ENCODE data around the gene FAM186B.
"Not testable (repeated sequence)": the region's sequence is repeated elsewhere in the genome, so short reads cannot be mapped to it uniquely, and the experiment has no call there.

Gene FAM186B

GRCh38 chr12:49633703-49634345 lies 28.4 kb upstream of the FAM186B start:
- no peak for DNase-seq

DNA sequence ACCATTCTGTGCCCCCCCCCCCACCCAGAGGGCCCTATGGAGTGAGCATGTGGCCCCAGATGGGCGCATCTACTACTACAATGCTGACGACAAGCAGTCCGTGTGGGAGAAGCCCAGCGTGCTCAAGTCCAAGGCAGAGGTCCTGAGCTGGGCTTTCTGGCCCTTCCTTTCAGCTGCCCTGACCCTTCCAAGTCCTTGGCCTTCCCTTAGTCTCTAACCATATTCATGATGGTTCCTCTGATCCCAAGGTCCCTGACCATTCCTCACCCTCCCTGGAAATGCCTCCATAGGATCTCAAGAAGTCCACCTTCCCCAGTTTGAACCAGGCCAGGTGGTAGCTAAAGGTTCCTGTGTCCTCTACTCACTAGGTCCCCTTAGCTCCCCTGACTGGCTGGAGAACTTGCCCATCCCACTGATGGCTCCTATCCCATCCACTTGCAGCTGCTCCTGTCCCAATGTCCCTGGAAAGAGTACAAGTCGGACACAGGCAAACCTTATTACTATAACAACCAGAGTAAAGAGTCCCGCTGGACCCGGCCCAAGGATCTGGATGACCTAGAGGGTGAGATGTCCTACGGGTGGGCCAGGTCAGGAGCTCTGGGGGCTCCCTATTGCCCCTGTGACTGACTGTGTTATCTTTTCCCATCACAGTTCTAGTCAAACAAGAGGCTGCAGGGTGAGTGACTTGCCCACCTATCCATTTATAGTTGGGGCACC lies 27.7 kb upstream of the FAM186B start:
- DNase-seq: no peak

GRCh38 chr12:49632401-49632800 lies 27.0 kb upstream of the FAM186B start:
- no peak for DNase-seq

- no peak for DNase-seq
Measured at GRCh38 chr12:49631336-49631907, 26.0 kb upstream of the FAM186B start.

DNA sequence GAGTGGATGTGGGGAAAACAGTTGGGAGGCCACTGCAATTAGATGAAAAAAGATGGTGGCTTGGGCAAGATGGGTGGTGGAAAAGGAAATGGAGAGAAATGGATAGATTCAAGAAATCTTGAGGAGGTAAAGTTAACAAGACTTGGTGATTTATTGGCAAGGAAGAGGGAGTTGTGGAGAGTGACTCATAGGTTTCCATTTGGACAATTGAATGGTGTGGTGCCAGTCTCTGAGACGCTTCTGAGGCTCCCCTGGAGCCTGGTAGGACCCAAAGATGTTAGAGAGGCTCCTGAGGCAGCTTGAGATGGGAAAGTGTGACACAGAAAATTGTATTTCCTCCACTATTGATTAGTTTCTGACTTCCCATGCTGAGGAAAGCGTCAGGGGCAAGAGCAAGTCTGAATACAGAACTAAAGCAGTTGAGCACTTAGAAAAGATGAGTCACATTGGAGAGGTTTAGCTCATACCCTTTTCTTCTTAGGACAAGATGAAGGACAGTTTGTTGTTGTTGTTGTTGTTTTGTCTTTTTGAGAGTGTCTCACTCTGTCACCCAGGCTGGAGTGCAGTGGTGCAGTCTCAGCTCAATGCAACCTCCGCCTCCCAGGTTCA lies 22.4 kb upstream of the FAM186B start:
- DNase-seq: peak; percentile 41

GRCh38 chr12:49626836-49627235 lies 21.4 kb upstream of the FAM186B start:
- no peak for DNase-seq

- DNase-seq: no peak
Measured at GRCh38 chr12:49626169-49626835, 20.9 kb upstream of the FAM186B start.

DNA sequence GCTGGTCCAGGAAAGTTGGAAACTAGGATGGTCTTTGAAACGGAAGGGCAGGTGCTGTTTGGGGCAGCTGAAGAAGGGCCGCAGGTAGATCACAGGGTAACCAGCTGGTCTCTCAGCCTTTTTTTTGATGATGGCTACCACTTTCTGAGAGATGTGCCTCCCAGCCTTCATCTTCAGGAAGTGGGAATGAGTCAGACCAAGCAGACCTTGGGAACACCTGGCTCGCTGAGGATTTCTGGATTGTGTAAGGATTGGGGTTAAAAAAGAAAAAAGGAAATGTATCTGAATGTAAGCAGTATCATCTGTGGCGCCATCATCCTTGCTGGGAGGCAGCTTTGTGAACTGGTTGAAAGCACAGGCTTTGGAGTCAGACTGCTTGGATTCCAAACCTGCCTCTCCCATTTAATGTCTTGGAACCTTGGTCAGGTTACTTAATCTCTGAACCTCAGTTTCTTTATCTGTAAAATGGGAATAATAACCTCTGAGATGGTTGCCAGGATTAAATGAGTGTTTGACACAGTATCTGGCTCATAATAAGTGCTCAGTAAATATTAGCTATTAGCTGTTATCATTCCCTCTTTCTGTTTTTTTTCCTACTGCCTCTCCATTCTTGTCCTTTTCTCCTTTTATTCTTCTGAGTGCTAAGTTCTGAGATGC lies 19.6 kb upstream of the FAM186B start:
- peak; percentile 46 for DNase-seq

- DNase-seq: peak; percentile 79
Measured at GRCh38 chr12:49623142-49623904, 17.9 kb upstream of the FAM186B start, which contains the start of gene PRPF40B. Gene PRPF40B, plus strand, starts transcription at chr12:49623561. Its CDS starts 30 bp downstream, at chr12:49623591.

DNA sequence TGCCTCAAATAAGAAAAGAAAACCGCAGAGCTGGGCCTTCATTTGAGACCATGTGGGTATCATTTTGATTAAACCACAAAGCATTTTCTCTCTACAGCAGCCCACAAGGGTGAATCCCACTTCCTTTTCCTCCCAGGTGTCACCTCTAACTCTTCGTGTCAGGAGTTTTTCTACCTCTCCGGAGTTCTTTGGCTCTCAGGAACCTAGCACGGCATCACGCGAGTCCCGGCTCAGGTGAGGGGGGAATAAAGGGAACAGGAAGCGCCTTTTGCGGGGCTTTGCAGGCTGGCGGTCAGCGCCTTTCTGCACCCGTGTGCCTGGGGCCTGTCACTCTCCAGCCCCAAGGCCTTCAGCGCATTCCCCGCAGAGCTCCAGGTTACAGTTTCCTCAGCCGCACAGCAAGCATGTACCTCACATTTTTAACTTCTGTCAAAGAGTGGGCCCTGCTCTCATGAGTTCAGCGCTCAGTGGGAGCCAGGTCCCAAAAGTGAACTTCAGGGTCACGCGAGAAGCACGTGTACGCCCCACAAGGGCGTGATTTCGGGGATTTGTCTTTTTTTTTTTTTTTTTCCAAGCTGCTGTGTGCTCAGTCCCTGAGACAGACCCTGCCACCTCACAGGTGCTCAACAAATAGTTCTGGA lies 17.2 kb upstream of the FAM186B start:
- peak; percentile 47 for DNase-seq

- DNase-seq: no peak
Measured at GRCh38 chr12:49621651-49622500, 16.4 kb upstream of the FAM186B start.

GRCh38 chr12:49619286-49619685 lies 13.8 kb upstream of the FAM186B start:
- DNase-seq: no peak

DNA sequence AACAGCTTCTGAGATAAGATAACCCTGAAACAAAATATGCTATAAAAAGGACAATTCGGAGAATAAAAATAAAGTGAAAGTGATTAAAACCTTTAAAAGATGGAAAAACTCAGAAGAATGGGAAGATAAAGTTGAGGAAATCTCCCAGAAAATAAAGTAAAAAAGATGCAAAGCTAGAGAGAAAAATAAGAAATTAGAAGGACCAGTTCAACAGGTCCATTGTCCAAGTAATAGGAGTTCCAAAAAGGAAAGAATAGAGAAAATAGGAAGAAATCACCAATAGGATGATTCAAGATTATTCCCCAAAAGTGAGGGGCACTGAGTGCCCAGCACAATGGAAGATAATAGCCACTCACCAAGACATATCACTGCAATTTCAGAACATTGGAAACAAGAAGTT lies 13.1 kb upstream of the FAM186B start:
- DNase-seq: no peak

GRCh38 chr12:49616533-49617219 lies 11.2 kb upstream of the FAM186B start:
- no peak for DNase-seq

DNA sequence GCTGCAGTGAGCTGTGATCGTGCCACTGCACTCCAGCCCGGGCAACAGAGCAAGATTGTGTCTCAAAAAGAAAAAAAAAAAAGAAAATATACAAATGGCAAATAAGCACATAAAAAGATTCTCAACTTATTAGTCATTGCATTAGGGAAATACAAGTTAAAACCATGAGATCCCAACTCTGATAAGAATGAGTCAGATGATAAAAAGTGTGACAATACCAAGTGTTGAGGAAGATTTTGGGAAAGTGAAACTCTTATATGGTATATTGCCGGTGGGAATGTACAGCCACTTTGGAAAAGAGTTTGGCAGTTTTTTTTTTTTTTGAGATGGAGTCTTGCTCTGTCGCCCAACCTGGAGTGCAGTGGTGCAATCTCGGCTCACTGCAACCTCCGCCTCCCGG lies 10.3 kb upstream of the FAM186B start:
- peak; percentile 41 for DNase-seq

DNA sequence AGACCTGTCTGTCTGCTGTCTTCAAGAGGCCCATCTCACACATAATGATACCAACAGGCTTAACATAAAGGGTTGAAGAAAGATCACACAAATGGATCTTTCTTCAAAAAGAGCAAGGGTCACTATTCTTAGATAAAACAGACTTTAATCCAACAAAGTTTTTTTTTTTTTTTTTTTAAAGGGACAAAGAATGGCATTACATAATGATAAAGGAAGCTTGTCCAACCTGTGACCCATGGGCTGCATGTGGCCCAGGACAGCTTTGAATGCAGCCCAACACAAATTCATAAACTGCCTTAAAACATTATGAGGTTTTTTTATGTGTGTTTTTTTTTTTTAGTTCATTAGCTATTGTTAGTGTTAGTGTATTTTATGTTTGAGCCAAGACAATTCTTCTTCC lies 6.8 kb upstream of the FAM186B start:
- no peak for DNase-seq

- not testable (repeated sequence) for DNase-seq
Measured at GRCh38 chr12:49610785-49611184, 5.3 kb upstream of the FAM186B start.

DNA sequence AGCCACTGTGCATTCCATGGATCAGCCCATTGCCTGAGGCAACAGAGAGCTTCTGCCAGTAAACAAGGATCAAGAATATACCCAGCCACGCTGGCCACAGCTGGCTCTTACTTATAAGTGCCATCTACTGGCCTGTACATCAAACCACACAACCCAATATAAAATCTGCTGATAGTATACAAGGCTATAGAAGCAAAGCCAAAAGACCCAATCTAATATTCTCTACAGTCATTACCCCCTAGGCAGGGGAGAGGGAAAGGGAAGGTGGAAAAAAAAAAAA lies 4.4 kb upstream of the FAM186B start:
- no peak for DNase-seq

DNA sequence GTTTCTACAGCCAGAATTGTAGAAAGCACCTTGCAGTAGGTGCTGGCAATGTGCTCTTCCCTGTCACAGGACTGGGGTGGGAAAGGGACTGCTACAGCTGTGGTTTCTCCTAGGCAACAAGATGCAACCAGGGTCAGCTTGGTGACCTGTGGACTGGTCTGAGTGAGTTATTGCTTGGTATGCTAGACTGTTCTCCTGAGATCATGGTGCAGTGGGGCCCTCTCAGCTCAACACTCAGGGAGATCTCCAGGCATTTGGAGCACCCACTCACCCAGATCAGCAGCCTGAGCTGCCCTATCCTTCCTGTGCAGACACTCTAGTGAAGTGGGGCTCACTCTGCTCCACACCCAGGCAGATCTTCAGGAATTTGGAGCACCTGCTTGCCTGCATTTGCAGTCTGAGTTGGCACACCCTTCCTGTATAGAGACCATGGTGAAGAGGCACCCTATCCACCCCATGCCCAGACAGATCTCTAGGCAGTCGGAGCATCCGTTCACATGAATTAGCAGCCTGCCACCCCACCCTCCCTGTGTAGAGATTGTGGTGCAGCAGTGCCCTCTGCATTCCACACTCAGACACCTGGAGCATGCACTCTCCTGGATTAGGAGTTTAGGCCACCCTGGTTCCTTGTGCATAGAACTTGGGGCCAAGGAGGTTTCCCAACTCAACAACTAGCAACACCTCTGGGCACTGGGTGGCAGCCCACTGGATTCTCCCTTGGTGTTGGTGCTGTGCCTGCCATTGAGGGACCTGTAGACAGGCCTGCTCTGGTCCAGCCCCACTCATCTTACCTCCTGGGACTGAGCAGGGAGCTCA lies 3.8 kb upstream of the FAM186B start:
- no peak for DNase-seq
